ENCODE data around the gene TMPRSS5. TPM values are rescaled to one million over a fixed set of nuclear protein-coding genes. Genes with fewer than 3 reads are reported as not detected.

Gene TMPRSS5
- total RNA-seq (4.2 TPM), polyA plus RNA-seq (0.66 TPM)

DNA sequence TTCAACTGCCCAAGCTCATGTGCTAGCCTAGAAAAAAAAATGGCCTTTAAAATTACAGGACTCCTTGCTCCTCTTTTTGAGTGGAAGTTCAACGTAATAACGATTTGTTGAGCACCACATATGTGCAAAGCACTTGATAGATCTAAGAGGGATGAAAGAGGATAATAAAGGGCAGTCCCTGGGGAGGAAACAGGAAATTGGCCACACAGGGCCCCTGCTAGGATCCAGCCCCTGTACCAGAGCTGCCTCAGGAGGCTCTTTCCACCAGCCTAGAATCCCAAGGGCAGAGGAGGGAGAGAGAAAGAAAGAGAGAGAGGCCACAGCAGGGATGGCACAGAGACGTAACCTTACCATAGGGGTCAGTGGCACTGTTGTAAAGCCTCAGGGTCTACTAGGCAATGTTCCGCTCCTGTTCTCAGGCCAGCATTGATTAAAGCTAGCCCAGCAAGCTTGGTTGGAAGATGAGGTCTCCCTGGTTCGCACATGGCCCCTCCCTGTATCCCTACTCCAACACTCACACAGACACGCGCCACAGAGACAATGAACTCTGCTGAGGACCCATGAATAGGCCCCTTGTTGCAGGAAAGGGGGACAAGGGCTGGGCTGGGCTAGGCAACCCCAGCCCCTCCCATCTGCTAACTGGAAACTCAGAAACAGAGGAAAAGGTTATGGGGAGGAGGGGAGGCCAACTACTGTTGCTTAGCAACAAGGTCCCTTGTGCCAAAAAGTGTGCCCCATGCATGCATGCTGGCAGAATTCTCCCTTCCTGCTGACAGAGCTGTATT, at the start of gene TMPRSS5:
TSS of gene TMPRSS5 (minus strand) at position 438 of the 785 bp plus-strand sequence. CDS start at position 354, 84 bp downstream.
- Histone ChIP-seq H3K27ac (ENCODE audit: low read depth) (no peak within 1 kb of the TSS), H3K4me1 (ENCODE audit: insufficient read depth) (no peaks in the 10 kb centered on the region), H3K36me3 (ENCODE audit: insufficient read depth) (no peaks in the 10 kb centered on the region), H3K4me3 (ENCODE audit: low read depth, low read length) (no peak within 1 kb of the TSS)
- WGBS: 83% methylated on average over 7 of the region's 7 CpGs
- DNase-seq (ENCODE audit: extremely low spot score): no peak

DNA sequence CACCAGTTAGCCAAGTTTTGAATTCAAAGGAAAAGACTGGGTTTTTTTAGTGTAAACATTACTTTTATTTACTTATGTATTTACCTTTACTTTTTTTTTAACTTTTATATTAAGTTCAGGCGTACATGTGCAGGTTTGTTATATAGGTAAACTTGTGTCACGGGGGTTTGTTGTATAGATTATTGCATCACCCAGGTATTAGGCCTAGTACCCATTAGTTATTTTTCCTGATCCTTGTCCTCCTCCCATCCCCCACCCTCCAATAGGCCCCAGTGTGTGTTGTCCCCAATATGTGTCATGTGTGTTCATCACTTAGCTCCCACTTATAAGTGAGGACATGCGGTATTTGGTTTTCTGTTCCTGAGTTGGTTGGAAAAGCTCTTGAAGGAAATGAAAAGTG, 46.8 kb upstream of the TMPRSS5 start:
- Histone ChIP-seq H3K4me3 (ENCODE audit: low read depth, low read length) (no peak overlapping the region), H3K36me3 (ENCODE audit: insufficient read depth) (peaks cover 5% of the 10 kb centered on the region), H3K27ac (ENCODE audit: low read depth) (no peak overlapping the region), H3K4me1 (ENCODE audit: insufficient read depth) (no peaks in the 10 kb centered on the region)
- DNase-seq (ENCODE audit: extremely low spot score): no peak
- WGBS: 96% methylated on average over 3 of the region's 3 CpGs

DNA sequence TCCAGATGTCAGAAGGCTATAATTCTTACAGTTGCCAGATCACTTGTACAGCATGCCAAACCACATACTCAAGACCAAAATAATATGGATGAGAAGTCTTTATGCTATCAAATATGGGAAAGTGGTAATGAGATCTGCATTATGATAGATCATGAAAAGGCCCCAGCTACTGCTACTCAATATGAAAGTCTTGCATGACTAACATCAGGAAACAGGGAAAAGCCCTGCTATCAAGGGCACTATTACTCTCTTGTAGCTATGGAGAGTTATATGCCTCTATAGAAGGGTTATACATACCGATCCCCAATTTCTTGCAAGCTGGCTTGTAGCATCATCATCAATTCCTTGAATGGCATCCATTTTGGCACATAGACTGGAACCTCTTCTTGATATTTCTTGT, 30.2 kb upstream of the TMPRSS5 start:
- peaks cover 11% of the 10 kb centered on the region for H3K36me3 ChIP-seq (ENCODE audit: insufficient read depth)

DNA sequence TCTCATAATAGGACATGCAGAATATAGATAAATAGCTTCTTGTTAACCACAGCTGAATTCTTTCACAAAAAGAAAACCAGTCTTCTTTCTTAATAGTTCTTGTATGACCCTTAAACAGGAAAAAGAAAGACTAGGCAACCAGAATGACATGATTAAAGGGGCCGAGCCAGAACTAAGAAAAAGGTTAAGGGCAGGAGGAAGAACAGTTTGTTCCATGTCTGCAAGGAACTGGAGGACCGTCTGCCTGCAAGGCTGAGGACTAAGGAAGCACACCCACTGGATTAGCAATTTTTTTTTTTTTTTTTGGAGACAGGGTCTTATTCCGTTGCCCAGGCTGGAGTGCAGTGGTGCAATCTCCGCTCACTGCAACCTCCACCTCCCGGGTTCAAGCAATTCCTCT, 26.0 kb upstream of the TMPRSS5 start:
- 91% methylated on average over 5 of the region's 5 CpGs for WGBS
- Histone ChIP-seq H3K4me1 (ENCODE audit: insufficient read depth) (no peaks in the 10 kb centered on the region), H3K27ac (ENCODE audit: low read depth) (no peak overlapping the region), H3K36me3 (ENCODE audit: insufficient read depth) (peaks cover 9% of the 10 kb centered on the region), H3K4me3 (ENCODE audit: low read depth, low read length) (no peak overlapping the region)
- DNase-seq (ENCODE audit: extremely low spot score): no peak

More for the DNA sequence above, 30.2 kb upstream of the TMPRSS5 start:
- 97% methylated on average over 1 of the region's 1 CpG for WGBS
- H3K4me3 ChIP-seq (ENCODE audit: low read depth, low read length): no peak overlapping the region
- no peak for DNase-seq (ENCODE audit: extremely low spot score)
- H3K4me1 ChIP-seq (ENCODE audit: insufficient read depth): no peaks in the 10 kb centered on the region
- no peak overlapping the region for H3K27ac ChIP-seq (ENCODE audit: low read depth)

DNA sequence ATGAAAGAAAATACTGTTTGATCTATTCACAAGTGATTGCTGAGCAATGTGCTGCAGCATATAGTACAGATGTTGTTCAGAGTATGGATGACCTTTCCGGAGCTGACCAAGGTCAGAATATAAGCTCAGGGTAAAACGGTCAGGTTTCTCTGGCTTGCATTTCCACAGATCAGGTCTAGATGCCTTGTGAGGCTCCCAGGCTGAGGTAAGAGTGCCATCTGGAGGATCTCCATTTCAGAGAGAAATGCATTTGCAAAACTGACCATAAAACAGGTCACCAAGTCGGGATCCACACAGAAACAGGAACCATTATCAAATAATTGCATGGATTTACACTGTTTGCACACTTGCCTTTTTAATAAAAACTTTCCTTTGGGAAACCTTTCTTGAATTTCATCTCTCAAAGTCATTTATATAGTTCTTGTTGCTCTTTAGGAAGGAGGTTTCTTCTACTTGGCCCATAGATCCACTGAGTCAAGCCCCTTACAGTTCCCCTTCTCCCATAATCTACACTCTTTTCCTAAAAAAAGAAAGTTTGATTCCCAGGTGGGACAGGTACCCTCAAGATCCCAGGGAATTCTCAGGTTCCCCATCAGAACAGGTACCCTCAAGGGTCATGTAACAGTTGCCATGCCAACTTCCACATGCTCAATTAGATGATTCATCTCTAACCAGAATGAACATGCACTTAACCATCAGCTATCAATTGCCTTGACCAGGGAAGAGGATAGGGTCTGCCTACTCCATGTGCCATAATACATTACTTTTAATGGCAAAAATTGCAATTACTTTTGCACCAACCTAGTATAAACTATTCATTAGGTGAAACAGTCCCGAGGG, 25.0 kb upstream of the TMPRSS5 start:
- no peak overlapping the region for H3K27ac ChIP-seq (ENCODE audit: low read depth)
- H3K4me1 ChIP-seq (ENCODE audit: insufficient read depth): no peaks in the 10 kb centered on the region
- H3K36me3 ChIP-seq (ENCODE audit: insufficient read depth): peaks cover 6% of the 10 kb centered on the region
- H3K4me3 ChIP-seq (ENCODE audit: low read depth, low read length): no peak overlapping the region
- peak; percentile 40 for DNase-seq (ENCODE audit: extremely low spot score)
- WGBS: 34% methylated on average over 4 of the region's 4 CpGs

DNA sequence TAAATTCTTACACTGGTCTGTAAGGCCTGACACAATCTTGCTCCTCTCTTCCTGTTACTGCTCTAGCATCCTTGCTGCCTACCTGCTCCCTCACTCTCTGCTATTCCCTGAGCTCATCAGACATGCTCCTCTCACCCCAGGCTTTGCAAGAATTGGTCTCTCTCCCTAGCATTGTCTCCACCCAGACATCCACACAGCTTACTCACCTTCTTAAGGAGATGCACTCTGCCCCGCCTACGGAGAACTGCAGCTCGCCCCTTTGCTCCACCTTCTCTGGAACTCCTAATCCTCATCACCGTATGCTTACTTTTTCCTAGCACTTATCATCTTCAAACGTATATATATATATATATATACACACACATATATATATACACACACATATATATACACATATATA, 23.3 kb upstream of the TMPRSS5 start:
- Histone ChIP-seq H3K36me3 (ENCODE audit: insufficient read depth) (peaks cover 6% of the 10 kb centered on the region), H3K27ac (ENCODE audit: low read depth) (no peak overlapping the region), H3K4me1 (ENCODE audit: insufficient read depth) (no peaks in the 10 kb centered on the region), H3K4me3 (ENCODE audit: low read depth, low read length) (no peak overlapping the region)
- WGBS: 71% methylated on average over 5 of the region's 5 CpGs
- no peak for DNase-seq (ENCODE audit: extremely low spot score)

DNA sequence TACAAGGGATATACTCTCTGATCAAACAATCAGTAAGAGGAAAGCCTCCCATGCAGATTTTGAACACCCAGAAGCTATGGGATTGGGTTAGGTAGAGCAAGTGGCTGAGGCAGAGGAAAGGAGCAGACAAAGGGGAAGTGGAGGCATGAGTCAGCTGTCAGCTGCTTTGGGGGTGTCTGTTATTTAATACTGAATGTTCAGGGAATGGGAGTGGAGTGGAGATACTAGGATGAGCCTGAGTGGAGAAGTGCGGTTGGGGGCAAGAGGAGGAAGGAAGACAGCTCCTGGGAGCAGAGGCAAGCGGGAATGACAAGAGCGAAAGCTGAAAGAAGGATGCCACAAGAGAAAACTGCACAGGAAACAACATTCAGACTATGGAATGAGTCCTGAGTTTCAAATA, 22.7 kb upstream of the TMPRSS5 start:
- DNase-seq (ENCODE audit: extremely low spot score): no peak
- whole genome bisulfite sequencing: 94% methylated on average over 3 of the region's 3 CpGs
- Histone ChIP-seq H3K27ac (ENCODE audit: low read depth) (no peak overlapping the region), H3K4me1 (ENCODE audit: insufficient read depth) (no peaks in the 10 kb centered on the region), H3K4me3 (ENCODE audit: low read depth, low read length) (no peak overlapping the region), H3K36me3 (ENCODE audit: insufficient read depth) (peaks cover 6% of the 10 kb centered on the region)

DNA sequence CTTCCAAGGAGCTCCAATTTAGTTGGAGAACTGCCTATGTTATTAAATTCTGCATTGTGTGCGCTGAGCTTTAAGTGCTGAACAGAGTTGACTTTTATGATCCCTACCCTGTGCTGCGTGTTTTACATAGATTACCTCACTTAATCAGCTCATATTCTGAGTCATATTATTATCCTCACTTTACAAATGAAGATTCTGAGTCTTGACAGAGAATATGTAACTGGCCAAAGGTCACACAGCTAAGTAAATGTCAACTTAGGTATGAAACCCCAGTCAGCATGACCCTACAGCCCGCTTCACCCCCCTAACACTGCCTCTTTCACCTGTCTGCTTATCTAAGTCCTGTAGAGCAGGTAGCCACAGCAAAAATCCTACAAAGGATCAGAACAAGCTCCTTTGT, 19.8 kb upstream of the TMPRSS5 start:
- Histone ChIP-seq H3K36me3 (ENCODE audit: insufficient read depth) (no peaks in the 10 kb centered on the region), H3K4me1 (ENCODE audit: insufficient read depth) (no peaks in the 10 kb centered on the region), H3K4me3 (ENCODE audit: low read depth, low read length) (no peak overlapping the region), H3K27ac (ENCODE audit: low read depth) (no peak overlapping the region)
- no peak for DNase-seq (ENCODE audit: extremely low spot score)
- 79% methylated on average over 3 of the region's 3 CpGs for WGBS

DNA sequence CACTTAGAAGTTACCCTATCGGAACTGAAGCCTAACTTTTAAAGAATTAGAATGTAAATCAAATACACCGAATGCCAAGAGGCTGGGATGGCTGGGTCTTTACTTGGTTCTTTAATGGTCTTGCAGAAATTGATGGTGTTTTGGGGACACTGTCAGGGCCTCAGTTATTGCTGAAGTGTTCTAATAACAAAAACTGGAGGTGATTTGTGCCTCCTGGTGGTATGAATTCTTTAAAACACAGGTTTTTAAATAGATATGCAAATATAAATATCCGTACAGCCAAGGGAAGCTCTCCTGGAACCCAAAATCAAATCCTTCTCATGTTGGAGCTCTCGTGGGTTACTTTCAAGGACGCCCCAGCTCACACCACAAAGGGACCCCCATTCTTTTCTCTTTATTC, 19.3 kb upstream of the TMPRSS5 start:
- Histone ChIP-seq H3K36me3 (ENCODE audit: insufficient read depth) (no peaks in the 10 kb centered on the region), H3K4me1 (ENCODE audit: insufficient read depth) (no peaks in the 10 kb centered on the region), H3K27ac (ENCODE audit: low read depth) (no peak overlapping the region), H3K4me3 (ENCODE audit: low read depth, low read length) (no peak overlapping the region)
- WGBS: 94% methylated on average over 5 of the region's 5 CpGs
- no peak for DNase-seq (ENCODE audit: extremely low spot score)

DNA sequence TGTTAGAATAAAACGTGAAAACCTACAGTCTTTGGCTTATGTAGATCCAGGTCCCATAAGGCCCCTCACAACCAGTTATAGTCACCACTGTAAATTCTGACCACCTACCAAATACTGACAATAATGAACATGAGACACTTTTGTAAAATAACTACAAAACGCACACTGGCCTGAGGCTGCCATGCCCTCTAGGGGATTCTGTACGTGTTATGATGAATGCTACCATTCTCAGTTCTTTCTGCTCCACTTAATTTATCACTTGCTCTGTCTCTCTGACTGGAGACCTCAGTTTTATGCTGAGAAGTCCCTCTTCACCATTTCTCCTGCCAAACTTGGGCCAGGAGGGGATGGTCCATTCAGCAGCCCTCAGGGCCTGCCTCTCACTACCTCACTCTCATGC, 18.7 kb upstream of the TMPRSS5 start:
- whole genome bisulfite sequencing: 91% methylated on average over 3 of the region's 3 CpGs
- DNase-seq (ENCODE audit: extremely low spot score): no peak
- no peak overlapping the region for H3K27ac ChIP-seq (ENCODE audit: low read depth)
- H3K4me1 ChIP-seq (ENCODE audit: insufficient read depth): no peaks in the 10 kb centered on the region
- no peaks in the 10 kb centered on the region for H3K36me3 ChIP-seq (ENCODE audit: insufficient read depth)
- no peak overlapping the region for H3K4me3 ChIP-seq (ENCODE audit: low read depth, low read length)

DNA sequence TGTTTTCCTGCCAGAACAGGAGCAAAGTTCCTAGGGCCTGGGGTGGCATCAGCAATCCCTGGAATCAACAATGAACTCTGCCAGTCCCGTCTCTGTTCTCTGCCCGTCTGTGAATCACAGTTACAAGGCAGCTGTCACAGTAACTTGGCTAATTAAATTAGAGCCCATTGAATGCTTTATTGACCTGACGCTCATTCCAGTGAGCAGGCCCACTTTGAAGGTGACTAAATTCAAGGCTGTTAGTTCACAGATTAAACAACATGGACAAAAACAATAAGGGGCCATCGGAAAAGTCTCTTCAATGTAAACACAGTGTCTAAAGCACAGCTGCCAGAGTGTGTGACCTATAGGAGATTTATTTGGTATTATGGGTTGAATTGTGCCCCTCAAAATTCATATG, 17.7 kb upstream of the TMPRSS5 start:
- WGBS: 65% methylated on average over 4 of the region's 4 CpGs

DNA sequence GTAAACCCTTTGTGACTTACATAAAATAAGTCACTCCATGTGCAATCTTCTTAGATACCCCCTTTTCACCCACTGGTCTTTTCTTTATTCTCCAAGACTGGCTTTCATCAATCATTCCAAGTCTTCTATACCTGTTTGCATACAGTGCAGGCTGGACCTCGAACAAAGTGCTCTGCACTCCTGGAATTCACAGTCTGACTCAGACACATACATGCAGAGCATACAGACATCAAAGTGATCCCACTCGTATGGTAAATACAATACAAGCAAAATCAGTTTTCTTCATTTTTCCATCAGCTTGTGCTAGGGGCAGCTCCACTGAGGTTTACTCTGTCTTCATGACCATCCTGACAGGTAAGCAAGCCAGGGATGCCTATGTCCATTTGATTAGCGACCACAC, 16.8 kb upstream of the TMPRSS5 start:
- no peaks in the 10 kb centered on the region for H3K4me1 ChIP-seq (ENCODE audit: insufficient read depth)
- H3K27ac ChIP-seq (ENCODE audit: low read depth): no peak overlapping the region
- H3K36me3 ChIP-seq (ENCODE audit: insufficient read depth): no peaks in the 10 kb centered on the region
- no peak overlapping the region for H3K4me3 ChIP-seq (ENCODE audit: low read depth, low read length)
- DNase-seq (ENCODE audit: extremely low spot score): no peak
- 90% methylated on average over 3 of the region's 3 CpGs for WGBS

More for the DNA sequence above, 17.7 kb upstream of the TMPRSS5 start:
- H3K36me3 ChIP-seq (ENCODE audit: insufficient read depth): no peaks in the 10 kb centered on the region
- no peak for DNase-seq (ENCODE audit: extremely low spot score)
- no peaks in the 10 kb centered on the region for H3K4me1 ChIP-seq (ENCODE audit: insufficient read depth)
- H3K27ac ChIP-seq (ENCODE audit: low read depth): no peak overlapping the region
- H3K4me3 ChIP-seq (ENCODE audit: low read depth, low read length): no peak overlapping the region

DNA sequence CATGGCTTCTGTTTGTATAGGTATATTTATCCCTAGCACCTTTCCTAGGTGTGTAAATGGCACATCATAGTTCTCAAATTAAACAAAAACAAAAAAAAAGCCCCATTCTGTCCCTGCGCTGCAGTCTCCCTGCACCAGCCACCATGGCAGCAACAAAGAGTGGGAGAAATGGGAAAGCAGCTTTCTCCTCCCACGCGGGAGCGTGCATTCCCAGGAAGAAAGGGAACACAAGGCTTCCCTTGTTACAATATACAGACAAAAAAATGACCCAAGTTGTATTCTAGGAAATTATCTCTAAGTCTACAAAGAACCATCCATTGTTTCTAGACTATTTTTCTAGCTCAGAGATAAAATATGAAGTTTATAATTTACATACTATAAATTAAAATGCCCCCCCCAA, 16.1 kb upstream of the TMPRSS5 start:
- WGBS: 86% methylated on average over 4 of the region's 4 CpGs
- H3K36me3 ChIP-seq (ENCODE audit: insufficient read depth): no peaks in the 10 kb centered on the region
- no peak overlapping the region for H3K27ac ChIP-seq (ENCODE audit: low read depth)
- no peak for DNase-seq (ENCODE audit: extremely low spot score)
- no peak overlapping the region for H3K4me3 ChIP-seq (ENCODE audit: low read depth, low read length)
- no peaks in the 10 kb centered on the region for H3K4me1 ChIP-seq (ENCODE audit: insufficient read depth)

DNA sequence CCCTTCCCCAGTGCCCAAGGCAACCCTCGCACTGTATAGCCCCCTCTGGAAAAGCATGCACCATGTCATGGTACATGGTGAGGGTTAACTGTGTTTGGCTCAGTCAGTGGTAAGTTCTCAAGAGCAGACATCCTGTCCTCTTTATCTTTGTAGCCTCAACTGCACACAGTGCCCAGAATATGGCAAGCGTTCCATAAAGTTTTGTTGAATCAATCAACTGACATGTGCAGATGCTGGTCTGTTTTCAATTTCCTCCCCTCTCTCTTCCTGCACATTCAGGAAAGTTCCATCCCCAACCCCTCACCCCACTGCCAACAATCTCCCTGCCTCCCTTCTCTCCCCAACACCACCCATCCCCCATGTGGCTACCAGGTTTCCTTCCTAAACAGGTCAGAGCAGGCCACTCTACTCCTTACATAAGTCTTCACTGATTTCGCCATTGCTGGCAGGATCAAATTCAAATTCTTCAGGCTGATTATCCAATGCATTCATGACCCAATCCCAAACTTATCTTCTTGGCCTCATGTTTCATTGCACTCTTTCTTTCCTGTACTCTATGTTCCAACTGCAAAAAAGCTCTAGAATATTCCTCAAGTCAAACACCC, 15.5 kb upstream of the TMPRSS5 start:
- H3K36me3 ChIP-seq (ENCODE audit: insufficient read depth): no peaks in the 10 kb centered on the region
- no peak overlapping the region for H3K27ac ChIP-seq (ENCODE audit: low read depth)
- WGBS: 91% methylated on average over 3 of the region's 3 CpGs
- DNase-seq (ENCODE audit: extremely low spot score): no peak
- no peaks in the 10 kb centered on the region for H3K4me1 ChIP-seq (ENCODE audit: insufficient read depth)
- no peak overlapping the region for H3K4me3 ChIP-seq (ENCODE audit: low read depth, low read length)
